Brain microvascular endothelial cell (primary cell): ENCODE measurements around the gene LIMS2.

ENCODE experiments used
- DNase-seq: peaks from one replicate; pipeline ENCODE4 v3.0.0-alpha.2; 2020
- H3K27ac ChIP-seq: fragments of 250-450 bp; sonication (Bioruptor Pico); 2 replicates; pipeline ENCODE4 v1.5.1; 2020; ENCODE audit warnings: mild to moderate bottlenecking, moderate library complexity
- H3K27me3 ChIP-seq: fragments of 250-450 bp; sonication (Bioruptor Pico); replicated peaks from 2 replicates; pipeline ENCODE4 v1.5.1; 2020; ENCODE audit warnings: mild to moderate bottlenecking
- H3K36me3 ChIP-seq: fragments of 250-450 bp; sonication (Bioruptor Pico); replicated peaks from 2 replicates; pipeline ENCODE4 v1.5.1; 2020; ENCODE audit warnings: mild to moderate bottlenecking
- H3K4me3 ChIP-seq: 2 replicates; pipeline ENCODE4 v1.5.1; 2011; ENCODE audit warnings: low read depth, mild to moderate bottlenecking, control low read depth, low read length, moderate library complexity
- in situ Hi-C: cut with HindIII; loops from 2 replicates; pipeline ENCODE4 v1.10.0; 2017; ENCODE audit warnings: low sequenced_read_pairs, low pct_ligation_motif_present
- TF ChIP-seq, protein P1 (sequence below): IDR thresholded peaks from 2 replicates; pipeline ENCODE4 v1.5.1; 2011; ENCODE audit warnings: low read depth, mild to moderate bottlenecking, moderate library complexity, low read length, control low read depth, inconsistent platforms; ENCODE audit errors: missing control alignments

Gene LIMS2

DNA sequence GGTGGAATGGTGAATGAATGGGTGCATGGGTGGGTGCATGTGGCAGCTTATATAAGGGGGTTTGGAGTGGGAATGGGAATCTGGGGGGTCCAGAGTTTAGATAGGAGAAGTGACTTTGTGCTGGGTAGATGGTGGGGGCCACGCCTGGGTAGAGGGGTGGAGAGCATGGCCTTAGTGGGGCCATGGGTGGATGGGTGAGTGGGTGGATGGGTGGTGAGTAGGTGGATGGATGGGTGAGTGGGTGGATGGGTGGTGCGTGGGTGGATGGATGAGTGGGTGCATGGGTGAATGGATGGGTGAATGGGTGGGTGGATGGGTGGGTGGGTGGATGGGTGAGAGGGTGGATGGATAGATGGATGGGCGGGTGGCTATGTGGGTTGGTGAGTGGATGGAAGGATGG is 86.0 kb downstream of the LIMS2 start:
- H3K4me3 ChIP-seq = no peak overlapping the region
- DNase-seq = no peak
- in situ Hi-C loops = no loop called here
- no peaks in the 10 kb centered on the region for H3K36me3 ChIP-seq
- no peaks in the 10 kb centered on the region for H3K27me3 ChIP-seq
- no peak overlapping the region for H3K27ac ChIP-seq
- TF ChIP-seq, protein P1, sequence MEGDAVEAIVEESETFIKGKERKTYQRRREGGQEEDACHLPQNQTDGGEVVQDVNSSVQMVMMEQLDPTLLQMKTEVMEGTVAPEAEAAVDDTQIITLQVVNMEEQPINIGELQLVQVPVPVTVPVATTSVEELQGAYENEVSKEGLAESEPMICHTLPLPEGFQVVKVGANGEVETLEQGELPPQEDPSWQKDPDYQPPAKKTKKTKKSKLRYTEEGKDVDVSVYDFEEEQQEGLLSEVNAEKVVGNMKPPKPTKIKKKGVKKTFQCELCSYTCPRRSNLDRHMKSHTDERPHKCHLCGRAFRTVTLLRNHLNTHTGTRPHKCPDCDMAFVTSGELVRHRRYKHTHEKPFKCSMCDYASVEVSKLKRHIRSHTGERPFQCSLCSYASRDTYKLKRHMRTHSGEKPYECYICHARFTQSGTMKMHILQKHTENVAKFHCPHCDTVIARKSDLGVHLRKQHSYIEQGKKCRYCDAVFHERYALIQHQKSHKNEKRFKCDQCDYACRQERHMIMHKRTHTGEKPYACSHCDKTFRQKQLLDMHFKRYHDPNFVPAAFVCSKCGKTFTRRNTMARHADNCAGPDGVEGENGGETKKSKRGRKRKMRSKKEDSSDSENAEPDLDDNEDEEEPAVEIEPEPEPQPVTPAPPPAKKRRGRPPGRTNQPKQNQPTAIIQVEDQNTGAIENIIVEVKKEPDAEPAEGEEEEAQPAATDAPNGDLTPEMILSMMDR = no peak
